Measurements from ENCODE around the gene ZSCAN26.

GRCh38 chr6:28295326-28295725, 28.4 kb downstream of the ZSCAN26 start:
- TF ChIP-seq CTCF (IDR thresholded peaks at IDR 0.05; ENCODE audit: insufficient read depth, low read length, poor library complexity, severe bottlenecking): no peak
- TF ChIP-seq EZH2phosphoT487 (conservative IDR thresholded peaks at IDR 0.05; ENCODE audit: low read length): no peak
